Lower lobe of right lung (tissue), 2 donors: ENCODE data around the gene CD163. TPM values are rescaled to one million over a fixed set of nuclear protein-coding genes. Genes with fewer than 3 reads are reported as not detected.
A peak's percentile ranks its signal among the peaks of the same experiment; 100 is the strongest.
"Not testable (repeated sequence)": the region's sequence is repeated elsewhere in the genome, so short reads cannot be mapped to it uniquely, and the experiment has no call there.

Source experiments
- ATAC-seq, 2 donors: fragments of 200-7000 bp; cut with Tn5 transposase; one replicate each; pipeline ENCODE4 v1.9.1; 2020 to 2022; ENCODE audit warnings: mild to moderate bottlenecking in 2 of 2, moderate library complexity in 2 of 2
- DNase-seq: peaks from one replicate; pipeline ENCODE4 v3.0.0-alpha.2; 2020
- H3K27ac ChIP-seq: fragments of 200-600 bp; one replicate; pipeline ENCODE4 v1.8.0; 2022
- H3K27me3 ChIP-seq: fragments of 200-600 bp; one replicate; pipeline ENCODE4 v1.8.0; 2022; ENCODE audit warnings: low read depth
- H3K36me3 ChIP-seq: fragments of 200-600 bp; one replicate; pipeline ENCODE4 v1.8.0; 2022; ENCODE audit warnings: mild to moderate bottlenecking
- H3K4me1 ChIP-seq: fragments of 200-600 bp; one replicate; pipeline ENCODE4 v1.8.0; 2022
- H3K4me3 ChIP-seq: fragments of 200-600 bp; one replicate; pipeline ENCODE4 v1.8.0; 2022; ENCODE audit warnings: mild to moderate bottlenecking
- H3K9me3 ChIP-seq: fragments of 200-600 bp; one replicate; pipeline ENCODE4 v1.8.0; 2022
- CTCF ChIP-seq: fragments of 200-600 bp; IDR thresholded peaks from one replicate; pipeline ENCODE4 v1.8.0; 2022; ENCODE audit warnings: antibody characterized with exemption, mild to moderate bottlenecking
- intact Hi-C: fragments of 100-400 bp; cut with DNase I; formaldehyde crosslinking; loops from one replicate; pipeline ENCODE4 v1.11.0; 2022
- total RNA-seq: library from RNA; stranded (reverse); fragmentation: NEBNext Ultra II Directional; extraction: Animal tissue kit (Norgen Biotek cat#: 25700); gene quantifications from one replicate; pipeline ENCODE4 v1.2.1, GENCODE V29; 2021
- donor health status: DM: no; HTN: yes; CAD: no; lungs with severe emphysema.

Gene CD163
- total RNA-seq, 1 donor from 2014 or later = 525 TPM

- DNase-seq (no peak), ATAC-seq (no peak)
- Histone ChIP-seq H3K4me3 (no peak overlapping the region), H3K27me3 (no peaks in the 10 kb centered on the region), H3K36me3 (no peaks in the 10 kb centered on the region), H3K4me1 (no peaks in the 10 kb centered on the region), H3K9me3 (no peaks in the 10 kb centered on the region), H3K27ac (no peak overlapping the region)
- no peak for TF ChIP-seq CTCF
- intact Hi-C loops = no loop called here
Observed at GRCh38 chr12:7448099-7448498, 55.5 kb downstream of the CD163 start.

- no peaks in the 10 kb centered on the region for H3K36me3 ChIP-seq
- H3K4me3 ChIP-seq = no peak overlapping the region
- H3K4me1 ChIP-seq = no peaks in the 10 kb centered on the region
- H3K9me3 ChIP-seq = no peaks in the 10 kb centered on the region
- TF ChIP-seq CTCF = no peak
- no peak overlapping the region for H3K27ac ChIP-seq
- intact Hi-C loops = no loop called here
- no peak for ATAC-seq
- H3K27me3 ChIP-seq = peaks cover 17% of the 10 kb centered on the region
- DNase-seq = no peak
Observed at GRCh38 chr12:7444537-7444936, 59.0 kb downstream of the CD163 start.

GRCh38 chr12:7444076-7444475, 59.5 kb downstream of the CD163 start, which contains the start of gene CD163L1:
Gene CD163L1 (minus strand): TSS chr12:7444153. CDS start chr12:7444127, 26 bp downstream.
- peaks cover 17% of the 10 kb centered on the region for H3K27me3 ChIP-seq
- TF ChIP-seq CTCF = no peak
- intact Hi-C loops = no loop called here
- ATAC-seq (no peak), DNase-seq (no peak)
- no peaks in the 10 kb centered on the region for H3K9me3 ChIP-seq
- H3K27ac ChIP-seq = no peak within 1 kb of the TSS
- H3K4me1 ChIP-seq = no peaks in the 10 kb centered on the region
- no peaks in the 10 kb centered on the region for H3K36me3 ChIP-seq
- no peak within 1 kb of the TSS for H3K4me3 ChIP-seq

GRCh38 chr12:7441216-7441615, 62.4 kb downstream of the CD163 start:
- H3K4me1 ChIP-seq = no peaks in the 10 kb centered on the region
- no peaks in the 10 kb centered on the region for H3K9me3 ChIP-seq
- H3K36me3 ChIP-seq = no peaks in the 10 kb centered on the region
- ATAC-seq (no peak), DNase-seq (no peak)
- peaks cover 17% of the 10 kb centered on the region for H3K27me3 ChIP-seq
- no peak for TF ChIP-seq CTCF
- H3K27ac ChIP-seq = no peak overlapping the region
- H3K4me3 ChIP-seq = no peak overlapping the region
- intact Hi-C loops = no loop called here

- intact Hi-C loops = no loop called here
- Histone ChIP-seq H3K27me3 (peaks cover 17% of the 10 kb centered on the region), H3K27ac (no peak overlapping the region), H3K4me1 (no peaks in the 10 kb centered on the region), H3K4me3 (peak overlapping the region; percentile 22), H3K36me3 (no peaks in the 10 kb centered on the region), H3K9me3 (no peaks in the 10 kb centered on the region)
- TF ChIP-seq CTCF = no peak
- DNase-seq (peak; percentile 61), ATAC-seq (peak; percentile 86 to 97)
Observed at GRCh38 chr12:7439579-7440505, 63.7 kb downstream of the CD163 start.

GRCh38 chr12:7438291-7438995, 65.1 kb downstream of the CD163 start:
- intact Hi-C loops, ATAC-seq, DNase-seq, H3K9me3 ChIP-seq, H3K4me3 ChIP-seq, H3K27ac ChIP-seq, H3K36me3 ChIP-seq, H3K4me1 ChIP-seq: not testable (repeated sequence)
- peaks cover 17% of the 10 kb centered on the region for H3K27me3 ChIP-seq

GRCh38 chr12:7437494-7437893, 66.1 kb downstream of the CD163 start:
- DNase-seq, H3K9me3 ChIP-seq, H3K27ac ChIP-seq, H3K4me3 ChIP-seq, H3K4me1 ChIP-seq, H3K36me3 ChIP-seq, intact Hi-C loops, ATAC-seq: not testable (repeated sequence)
- H3K27me3 ChIP-seq = peaks cover 17% of the 10 kb centered on the region
